ENCODE data around the gene HSPB6. TPM values are rescaled to one million over a fixed set of nuclear protein-coding genes. Genes with fewer than 3 reads are reported as not detected.

HSPB6 gene
- total RNA-seq, 1 experiment from 2014 or later: 0.71 TPM

GRCh38 chr19:35786299-35787160, 29.7 kb upstream of the HSPB6 start:
- TF ChIP-seq, protein P1, sequence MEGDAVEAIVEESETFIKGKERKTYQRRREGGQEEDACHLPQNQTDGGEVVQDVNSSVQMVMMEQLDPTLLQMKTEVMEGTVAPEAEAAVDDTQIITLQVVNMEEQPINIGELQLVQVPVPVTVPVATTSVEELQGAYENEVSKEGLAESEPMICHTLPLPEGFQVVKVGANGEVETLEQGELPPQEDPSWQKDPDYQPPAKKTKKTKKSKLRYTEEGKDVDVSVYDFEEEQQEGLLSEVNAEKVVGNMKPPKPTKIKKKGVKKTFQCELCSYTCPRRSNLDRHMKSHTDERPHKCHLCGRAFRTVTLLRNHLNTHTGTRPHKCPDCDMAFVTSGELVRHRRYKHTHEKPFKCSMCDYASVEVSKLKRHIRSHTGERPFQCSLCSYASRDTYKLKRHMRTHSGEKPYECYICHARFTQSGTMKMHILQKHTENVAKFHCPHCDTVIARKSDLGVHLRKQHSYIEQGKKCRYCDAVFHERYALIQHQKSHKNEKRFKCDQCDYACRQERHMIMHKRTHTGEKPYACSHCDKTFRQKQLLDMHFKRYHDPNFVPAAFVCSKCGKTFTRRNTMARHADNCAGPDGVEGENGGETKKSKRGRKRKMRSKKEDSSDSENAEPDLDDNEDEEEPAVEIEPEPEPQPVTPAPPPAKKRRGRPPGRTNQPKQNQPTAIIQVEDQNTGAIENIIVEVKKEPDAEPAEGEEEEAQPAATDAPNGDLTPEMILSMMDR (IDR thresholded peaks at IDR 0.05; ENCODE audit: unreplicated experiment): no peak
- CTCF ChIA-PET: interaction anchor here (0.7 kb wide), 1 partner anchor 1760 kb away, joined by 7 read pairs; no protein-coding TSS in a partner anchor
- Mint-ChIP-seq H3K4me3 (ENCODE audit: low read depth, unreplicated experiment) (no peak overlapping the region), H3K27me3 (ENCODE audit: unreplicated experiment) (no peaks in the 10 kb centered on the region), H3K9me3 (ENCODE audit: low read depth, unreplicated experiment) (no peaks in the 10 kb centered on the region), H3K27ac (ENCODE audit: unreplicated experiment) (no peak overlapping the region), H3K4me1 (ENCODE audit: low read depth, unreplicated experiment) (peaks cover 8% of the 10 kb centered on the region), H3K36me3 (ENCODE audit: insufficient read depth, unreplicated experiment) (no peaks in the 10 kb centered on the region)
- BruUV-seq (replicated peaks): no TSS peak
- intact Hi-C loops (cut with micrococcal nuclease; ENCODE audit: unreplicated experiment): no loop called here
- no peak for DNase-seq

- H3K4me1 Mint-ChIP-seq (ENCODE audit: low read depth, unreplicated experiment): peaks cover 8% of the 10 kb centered on the region
- H3K36me3 Mint-ChIP-seq (ENCODE audit: insufficient read depth, unreplicated experiment): no peaks in the 10 kb centered on the region
- CTCF ChIA-PET: no interaction called here
- TF ChIP-seq, protein P1 (IDR thresholded peaks at IDR 0.05; ENCODE audit: unreplicated experiment): no peak
- no peaks in the 10 kb centered on the region for H3K9me3 Mint-ChIP-seq (ENCODE audit: low read depth, unreplicated experiment)
- intact Hi-C loops (cut with micrococcal nuclease; ENCODE audit: unreplicated experiment): no loop called here
- no TSS peak for BruUV-seq (replicated peaks)
- DNase-seq: no peak
- H3K4me3 Mint-ChIP-seq (ENCODE audit: low read depth, unreplicated experiment): no peak overlapping the region
- H3K27me3 Mint-ChIP-seq (ENCODE audit: unreplicated experiment): no peaks in the 10 kb centered on the region
- H3K27ac Mint-ChIP-seq (ENCODE audit: unreplicated experiment): no peak overlapping the region
Observed at GRCh38 chr19:35785339-35785627, 28.5 kb upstream of the HSPB6 start.

DNA sequence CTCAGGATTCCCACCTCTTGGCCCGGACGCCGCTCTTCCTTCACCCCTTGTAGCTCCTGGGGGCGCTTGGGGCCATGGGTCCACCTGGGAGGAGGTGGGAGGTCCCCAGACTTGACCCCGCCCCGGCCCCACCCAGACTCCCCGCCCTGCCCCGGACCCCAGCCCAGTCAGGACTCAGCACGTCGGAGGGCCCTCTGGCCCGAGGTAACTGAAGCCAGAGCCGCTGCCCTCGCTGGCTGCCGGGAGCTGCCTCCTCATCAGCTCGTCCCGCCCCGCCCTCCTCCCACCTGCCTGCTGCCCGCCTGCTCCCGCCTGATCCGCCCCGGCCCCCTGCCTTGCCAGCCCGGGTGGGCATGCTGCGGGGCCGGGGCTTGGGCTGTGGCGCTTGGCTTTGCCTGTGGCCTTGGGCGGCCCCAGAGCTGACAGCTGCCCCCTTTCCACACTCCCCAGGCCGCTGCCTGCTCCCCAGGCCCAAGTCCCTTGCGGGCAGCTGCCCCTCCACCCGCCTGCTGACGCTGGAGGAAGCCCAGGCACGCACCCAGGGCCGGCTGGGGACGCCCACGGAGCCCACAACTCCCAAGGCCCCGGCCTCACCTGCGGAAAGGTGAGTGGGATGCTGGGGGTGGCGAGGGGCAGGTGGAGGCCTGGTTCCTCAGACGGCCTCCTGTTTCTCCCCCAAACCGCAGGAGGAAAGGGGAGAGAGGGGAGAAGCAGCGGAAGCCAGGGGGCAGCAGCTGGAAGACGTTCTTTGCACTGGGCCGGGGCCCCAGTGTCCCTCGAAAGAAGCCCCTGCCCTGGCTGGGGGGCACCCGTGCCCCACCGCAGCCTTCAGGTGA, 27.9 kb upstream of the HSPB6 start:
- H3K27ac Mint-ChIP-seq (ENCODE audit: unreplicated experiment): no peak overlapping the region
- H3K27me3 Mint-ChIP-seq (ENCODE audit: unreplicated experiment): no peaks in the 10 kb centered on the region
- peaks cover 8% of the 10 kb centered on the region for H3K4me1 Mint-ChIP-seq (ENCODE audit: low read depth, unreplicated experiment)
- H3K36me3 Mint-ChIP-seq (ENCODE audit: insufficient read depth, unreplicated experiment): no peaks in the 10 kb centered on the region
- no peak for DNase-seq
- CTCF ChIA-PET: interaction anchor here (0.6 kb wide), 1 partner anchor 786 kb away, joined by 3 read pairs; no protein-coding TSS in a partner anchor
- TF ChIP-seq, protein P1 (IDR thresholded peaks at IDR 0.05; ENCODE audit: unreplicated experiment): no peak
- H3K9me3 Mint-ChIP-seq (ENCODE audit: low read depth, unreplicated experiment): no peaks in the 10 kb centered on the region
- BruUV-seq (replicated peaks): no TSS peak
- no peak overlapping the region for H3K4me3 Mint-ChIP-seq (ENCODE audit: low read depth, unreplicated experiment)
- intact Hi-C loops (cut with micrococcal nuclease; ENCODE audit: unreplicated experiment): no loop called here

DNA sequence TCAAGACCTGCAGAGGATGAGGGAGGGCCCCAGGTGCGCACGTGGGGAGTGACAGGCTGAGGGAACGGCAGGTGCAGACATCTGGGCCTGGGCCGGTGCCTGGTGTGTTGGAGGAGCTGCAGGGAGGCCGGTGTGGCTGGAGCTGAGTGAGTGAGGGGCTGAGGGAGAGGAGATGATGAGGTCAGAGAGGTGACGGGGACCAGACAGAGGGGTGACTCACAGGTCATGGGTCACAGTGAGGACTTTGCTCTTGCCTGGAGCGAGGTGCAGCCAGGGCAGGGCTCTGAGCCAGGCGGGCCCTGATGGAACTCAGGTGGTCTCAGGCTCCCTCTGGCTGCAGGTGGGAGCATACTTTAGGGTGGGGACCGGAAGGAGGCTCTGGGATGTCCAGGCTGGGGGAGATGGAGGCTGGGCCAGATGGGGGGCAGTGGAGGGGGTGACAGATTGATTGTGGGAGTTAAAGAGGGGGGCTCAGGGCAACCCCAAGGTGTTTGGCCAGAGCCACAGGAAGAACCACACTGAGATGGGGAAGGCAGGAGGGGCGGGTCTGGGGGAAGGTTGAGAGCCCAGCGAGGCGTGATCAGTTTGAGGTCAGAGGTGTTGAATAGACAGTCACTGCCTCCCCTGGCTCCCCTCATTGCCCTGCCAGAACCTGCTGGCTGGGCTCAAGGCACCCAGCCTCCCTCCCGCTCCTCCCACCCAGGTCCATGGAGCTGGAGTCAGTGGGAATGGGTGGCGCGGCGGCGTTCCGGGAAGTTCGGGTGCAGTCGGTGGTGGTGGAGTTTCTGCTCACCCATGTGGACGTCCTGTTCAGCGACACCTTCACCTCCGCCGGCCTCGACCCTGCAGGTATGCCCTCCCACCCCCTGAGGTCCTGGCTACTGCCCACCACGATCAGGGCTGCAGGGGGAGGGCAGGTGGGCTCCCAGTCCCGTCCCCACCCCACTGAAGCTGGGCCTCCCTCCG, 26.9 kb upstream of the HSPB6 start:
- peaks cover 8% of the 10 kb centered on the region for H3K4me1 Mint-ChIP-seq (ENCODE audit: low read depth, unreplicated experiment)
- no peaks in the 10 kb centered on the region for H3K36me3 Mint-ChIP-seq (ENCODE audit: insufficient read depth, unreplicated experiment)
- no peaks in the 10 kb centered on the region for H3K27me3 Mint-ChIP-seq (ENCODE audit: unreplicated experiment)
- TF ChIP-seq, protein P1 (IDR thresholded peaks at IDR 0.05; ENCODE audit: unreplicated experiment): no peak
- CTCF ChIA-PET: interaction anchor here (0.6 kb wide), 1 partner anchor 787 kb away, joined by 3 read pairs; no protein-coding TSS in a partner anchor
- no TSS peak for BruUV-seq (replicated peaks)
- DNase-seq: no peak
- intact Hi-C loops (cut with micrococcal nuclease; ENCODE audit: unreplicated experiment): no loop called here
- H3K4me3 Mint-ChIP-seq (ENCODE audit: low read depth, unreplicated experiment): no peak overlapping the region
- H3K9me3 Mint-ChIP-seq (ENCODE audit: low read depth, unreplicated experiment): no peaks in the 10 kb centered on the region
- H3K27ac Mint-ChIP-seq (ENCODE audit: unreplicated experiment): no peak overlapping the region
